Measurements from ENCODE around the gene PMIS2. TPM values are rescaled to one million over a fixed set of nuclear protein-coding genes. Genes with fewer than 3 reads are reported as not detected.

The PMIS2 gene
- total RNA-seq, 2 donors from 2014 or later: not detected

DNA sequence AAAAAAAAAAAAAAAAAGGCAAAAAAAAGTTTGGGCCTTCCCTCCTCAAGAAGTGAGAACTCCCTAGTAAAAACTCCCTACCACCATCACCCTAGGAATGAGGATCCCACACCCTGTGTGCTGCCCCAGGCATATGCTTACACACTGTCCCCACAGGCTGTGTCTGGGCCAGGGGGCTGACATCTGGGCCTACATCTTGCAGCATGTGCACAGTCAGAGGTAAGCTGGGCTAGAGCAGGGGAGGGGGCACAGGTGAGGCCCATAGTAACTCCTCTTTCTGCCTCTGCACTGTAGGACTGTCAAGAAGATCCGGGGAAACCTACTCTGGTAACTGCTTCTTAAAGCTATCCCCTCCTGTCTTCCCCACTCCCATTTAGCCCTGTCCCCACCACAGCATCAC is 27.6 kb downstream of the PMIS2 start:
- no peaks in the 10 kb centered on the region for H3K9me3 ChIP-seq (ENCODE audit: control insufficient read depth, low read length, poor library complexity, severe bottlenecking)
- DNase-seq (no peak), ATAC-seq (no peak)
- peak overlapping the region; percentile 85 for H3K4me3 Mint-ChIP-seq
- peaks cover 17% of the 10 kb centered on the region for H3K4me1 Mint-ChIP-seq
- H3K27me3 Mint-ChIP-seq: no peaks in the 10 kb centered on the region
- peaks cover 2% of the 10 kb centered on the region for H3K36me3 Mint-ChIP-seq (ENCODE audit: low read depth)
- H3K27ac Mint-ChIP-seq: peak overlapping the region; percentile 85

DNA sequence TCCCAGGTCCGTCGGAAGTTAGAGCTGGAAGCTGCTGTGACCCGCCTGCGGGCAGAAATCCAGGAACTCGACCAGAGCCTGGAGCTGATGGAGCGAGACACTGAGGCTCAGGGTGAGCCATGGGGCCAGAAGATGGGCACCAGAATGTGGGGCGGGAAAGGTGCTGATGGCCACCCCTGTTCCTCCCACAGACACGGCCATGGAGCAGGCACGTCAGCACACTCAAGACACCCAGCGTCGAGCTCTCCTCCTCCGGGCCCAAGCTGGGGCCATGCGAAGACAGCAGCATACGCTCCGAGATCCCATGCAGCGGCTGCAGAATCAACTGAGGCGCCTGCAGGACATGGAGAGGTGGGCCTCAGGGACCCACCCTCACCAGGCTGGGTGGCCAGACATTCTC is 29.1 kb downstream of the PMIS2 start:
- H3K4me1 Mint-ChIP-seq: peaks cover 11% of the 10 kb centered on the region
- peaks cover 2% of the 10 kb centered on the region for H3K36me3 Mint-ChIP-seq (ENCODE audit: low read depth)
- ATAC-seq: no peak
- H3K27ac Mint-ChIP-seq: no peak overlapping the region
- no peaks in the 10 kb centered on the region for H3K27me3 Mint-ChIP-seq
- H3K9me3 ChIP-seq (ENCODE audit: control insufficient read depth, low read length, poor library complexity, severe bottlenecking): no peaks in the 10 kb centered on the region
- H3K4me3 Mint-ChIP-seq: no peak overlapping the region
- DNase-seq: no peak

DNA sequence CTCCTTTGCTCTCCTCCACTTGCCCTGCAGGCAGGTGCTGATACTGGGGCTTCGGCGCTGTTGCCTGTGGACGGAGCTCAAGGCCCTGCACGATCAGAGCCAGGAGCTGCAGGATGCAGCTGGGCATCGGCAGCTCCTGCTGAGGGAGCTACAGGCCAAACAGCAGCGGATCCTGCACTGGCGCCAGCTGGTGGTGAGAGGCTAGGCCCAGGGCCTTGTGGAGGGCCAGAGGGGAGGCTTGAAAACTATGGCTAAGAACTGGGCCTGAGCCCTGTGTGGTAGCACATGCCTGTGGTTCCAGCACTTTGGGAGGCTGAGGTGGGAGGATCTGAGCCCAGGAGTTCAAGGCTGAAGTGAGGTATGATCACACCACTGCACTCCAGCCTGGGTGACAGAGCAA is 32.9 kb downstream of the PMIS2 start:
- no peaks in the 10 kb centered on the region for H3K9me3 ChIP-seq (ENCODE audit: control insufficient read depth, low read length, poor library complexity, severe bottlenecking)
- H3K36me3 Mint-ChIP-seq (ENCODE audit: low read depth): peaks cover 2% of the 10 kb centered on the region
- no peaks in the 10 kb centered on the region for H3K27me3 Mint-ChIP-seq
- H3K27ac Mint-ChIP-seq: no peak overlapping the region
- H3K4me1 Mint-ChIP-seq: peaks cover 3% of the 10 kb centered on the region
- ATAC-seq: no peak
- DNase-seq: no peak
- no peak overlapping the region for H3K4me3 Mint-ChIP-seq

DNA sequence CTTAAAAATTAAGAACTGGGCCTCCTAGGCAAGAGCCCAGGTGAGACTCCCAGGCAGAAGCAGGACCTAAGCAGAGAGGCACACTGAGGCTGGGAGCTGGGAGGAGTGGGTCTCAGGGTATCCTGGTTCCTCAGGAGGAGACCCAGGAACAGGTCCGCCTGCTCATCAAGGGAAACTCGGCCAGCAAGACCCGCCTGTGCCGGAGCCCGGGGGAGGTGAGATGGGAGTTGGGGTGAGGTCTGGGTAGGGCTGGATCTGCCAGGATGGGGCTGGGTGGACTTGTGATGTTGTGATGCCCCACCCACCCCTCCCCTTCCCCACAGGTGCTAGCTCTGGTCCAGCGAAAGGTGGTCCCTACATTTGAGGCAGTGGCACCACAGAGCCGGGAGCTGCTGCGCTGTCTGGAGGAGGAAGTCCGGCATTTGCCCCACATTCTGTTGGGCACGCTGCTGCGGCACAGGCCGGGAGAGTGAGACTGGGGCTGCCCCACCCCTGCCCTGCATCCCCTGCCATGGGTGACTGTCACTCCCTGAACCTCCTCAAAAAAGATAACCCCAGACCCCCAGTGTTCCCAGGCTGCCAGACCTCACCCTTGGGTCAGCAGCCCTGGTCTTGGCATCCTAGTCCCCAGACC is 33.4 kb downstream of the PMIS2 start:
- no peaks in the 10 kb centered on the region for H3K27me3 Mint-ChIP-seq
- DNase-seq (no peak), ATAC-seq (no peak)
- peaks cover 2% of the 10 kb centered on the region for H3K36me3 Mint-ChIP-seq (ENCODE audit: low read depth)
- no peaks in the 10 kb centered on the region for H3K9me3 ChIP-seq (ENCODE audit: control insufficient read depth, low read length, poor library complexity, severe bottlenecking)
- no peak overlapping the region for H3K27ac Mint-ChIP-seq
- H3K4me3 Mint-ChIP-seq: no peak overlapping the region
- H3K4me1 Mint-ChIP-seq: peaks cover 3% of the 10 kb centered on the region

- H3K27me3 Mint-ChIP-seq: no peaks in the 10 kb centered on the region
- no peak for ATAC-seq
- H3K27ac Mint-ChIP-seq: no peak overlapping the region
- peaks cover 2% of the 10 kb centered on the region for H3K36me3 Mint-ChIP-seq (ENCODE audit: low read depth)
- H3K4me3 Mint-ChIP-seq: no peak overlapping the region
- H3K9me3 ChIP-seq (ENCODE audit: control insufficient read depth, low read length, poor library complexity, severe bottlenecking): no peaks in the 10 kb centered on the region
- peaks cover 3% of the 10 kb centered on the region for H3K4me1 Mint-ChIP-seq
- no peak for DNase-seq
These were observed 34.0 kb downstream of the PMIS2 start for GRCh38 chr19:35620001-35620400.

DNA sequence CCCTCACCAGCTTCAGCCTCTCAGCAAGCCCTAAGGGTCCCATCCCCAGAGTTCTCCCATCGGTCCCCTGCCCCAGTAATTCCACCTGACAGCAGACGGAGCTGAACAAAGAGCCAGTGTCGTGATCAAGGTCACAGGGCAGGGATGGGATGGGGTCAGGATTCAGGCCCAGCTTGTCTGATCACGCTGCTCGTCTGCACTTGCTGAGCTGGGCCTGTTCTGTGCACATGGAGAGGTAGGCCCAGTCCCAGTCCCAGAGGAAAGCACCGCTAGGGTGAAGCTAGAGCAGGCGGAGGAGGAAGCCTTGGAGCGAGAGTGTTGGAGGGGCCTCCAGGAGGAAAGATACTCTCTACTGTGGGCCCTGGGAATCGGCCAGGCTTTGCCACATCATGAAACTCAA is 35.7 kb downstream of the PMIS2 start:
- DNase-seq (no peak), ATAC-seq (no peak)
- Mint-ChIP-seq H3K27me3 (no peaks in the 10 kb centered on the region), H3K4me1 (peaks cover 2% of the 10 kb centered on the region), H3K4me3 (no peak overlapping the region), H3K36me3 (ENCODE audit: low read depth) (no peaks in the 10 kb centered on the region), H3K27ac (peak overlapping the region; percentile 51)
- H3K9me3 ChIP-seq (ENCODE audit: control insufficient read depth, low read length, poor library complexity, severe bottlenecking): no peaks in the 10 kb centered on the region

- ATAC-seq (no peak), DNase-seq (no peak)
- H3K4me1 Mint-ChIP-seq: peaks cover 2% of the 10 kb centered on the region
- no peak overlapping the region for H3K27ac Mint-ChIP-seq
- no peaks in the 10 kb centered on the region for H3K36me3 Mint-ChIP-seq (ENCODE audit: low read depth)
- H3K9me3 ChIP-seq (ENCODE audit: control insufficient read depth, low read length, poor library complexity, severe bottlenecking): no peaks in the 10 kb centered on the region
- H3K27me3 Mint-ChIP-seq: no peaks in the 10 kb centered on the region
- H3K4me3 Mint-ChIP-seq: no peak overlapping the region
These were observed 36.8 kb downstream of the PMIS2 start for GRCh38 chr19:35622750-35623149.

GRCh38 chr19:35623327-35624010 is 37.5 kb downstream of the PMIS2 start:
- ATAC-seq (no peak), DNase-seq (no peak)
- Mint-ChIP-seq H3K27me3 (no peaks in the 10 kb centered on the region), H3K4me1 (peaks cover 6% of the 10 kb centered on the region), H3K36me3 (ENCODE audit: low read depth) (no peaks in the 10 kb centered on the region), H3K4me3 (no peak overlapping the region), H3K27ac (no peak overlapping the region)
- no peaks in the 10 kb centered on the region for H3K9me3 ChIP-seq (ENCODE audit: control insufficient read depth, low read length, poor library complexity, severe bottlenecking)

DNA sequence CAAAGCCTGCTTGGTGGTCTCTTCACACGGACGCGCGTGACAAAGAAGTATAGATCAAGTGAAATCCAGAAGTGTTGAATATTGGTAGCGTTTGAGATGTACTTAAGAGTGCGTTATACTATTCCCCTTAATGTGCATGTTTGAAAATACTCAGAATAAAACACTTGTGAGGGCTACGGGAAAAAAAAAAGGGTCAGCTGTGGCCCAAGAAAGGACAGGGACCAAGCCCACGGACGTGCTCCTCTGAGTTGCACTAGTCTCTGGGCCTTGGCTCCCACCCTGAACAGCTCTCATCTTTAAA is 42.2 kb downstream of the PMIS2 start:
- H3K9me3 ChIP-seq (ENCODE audit: control insufficient read depth, low read length, poor library complexity, severe bottlenecking): no peaks in the 10 kb centered on the region
- H3K27ac Mint-ChIP-seq: peak overlapping the region; percentile 97
- H3K4me1 Mint-ChIP-seq: peaks cover 26% of the 10 kb centered on the region
- H3K27me3 Mint-ChIP-seq: no peaks in the 10 kb centered on the region
- peak overlapping the region; percentile 99 for H3K4me3 Mint-ChIP-seq
- H3K36me3 Mint-ChIP-seq (ENCODE audit: low read depth): peaks cover 14% of the 10 kb centered on the region
- ATAC-seq (no peak), DNase-seq (no peak)

DNA sequence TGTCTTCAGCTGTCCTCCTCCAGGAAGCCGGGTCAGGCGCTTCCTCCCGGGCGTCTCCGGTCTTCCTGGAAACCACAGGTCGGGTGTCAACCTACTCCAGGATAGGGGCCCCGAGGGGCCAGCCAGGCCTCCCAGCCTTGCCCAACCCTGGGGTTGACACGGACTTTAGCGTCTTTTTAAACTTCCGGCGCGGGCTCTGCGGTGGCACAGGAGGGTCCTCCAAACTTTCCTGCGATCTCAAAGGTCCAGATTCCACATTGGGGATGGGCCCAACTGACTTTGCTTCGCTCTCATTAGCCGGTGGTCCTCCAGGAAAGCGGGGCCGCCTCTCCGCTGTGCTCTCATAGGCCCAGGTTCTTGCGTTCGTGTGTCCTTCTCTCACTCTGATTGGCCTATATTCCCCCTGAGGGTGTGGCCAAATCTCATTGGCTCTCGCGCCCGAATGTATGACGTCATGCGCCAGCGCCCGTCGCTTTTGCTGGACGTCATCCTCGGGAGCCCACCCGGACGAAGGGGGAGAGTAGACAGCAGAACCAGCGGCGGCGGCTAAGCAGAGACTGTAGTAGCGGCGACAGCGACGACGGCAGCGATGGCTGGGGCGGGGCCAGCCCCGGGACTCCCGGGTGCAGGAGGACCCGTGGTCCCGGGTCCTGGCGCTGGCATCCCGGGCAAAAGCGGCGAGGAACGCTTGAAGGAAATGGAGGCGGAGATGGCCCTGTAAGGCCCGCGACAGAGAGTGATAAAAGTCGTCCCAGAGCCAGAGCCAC is 42.8 kb downstream of the PMIS2 start, which contains the start of gene RBM42:
Gene RBM42, plus strand, starts transcription at position 472 of the 767 bp plus-strand sequence. Its CDS starts 118 bp downstream, at position 590.
- DNase-seq: peak; percentile 84 to 95 (median 91)
- H3K9me3 ChIP-seq (ENCODE audit: control insufficient read depth, low read length, poor library complexity, severe bottlenecking): no peaks in the 10 kb centered on the region
- Mint-ChIP-seq H3K4me3 (peak within 1 kb of the TSS; percentile 99), H3K27ac (peak within 1 kb of the TSS; percentile 97), H3K4me1 (peaks cover 28% of the 10 kb centered on the region), H3K27me3 (no peaks in the 10 kb centered on the region), H3K36me3 (ENCODE audit: low read depth) (peaks cover 17% of the 10 kb centered on the region)
- ATAC-seq: peak; percentile 99

DNA sequence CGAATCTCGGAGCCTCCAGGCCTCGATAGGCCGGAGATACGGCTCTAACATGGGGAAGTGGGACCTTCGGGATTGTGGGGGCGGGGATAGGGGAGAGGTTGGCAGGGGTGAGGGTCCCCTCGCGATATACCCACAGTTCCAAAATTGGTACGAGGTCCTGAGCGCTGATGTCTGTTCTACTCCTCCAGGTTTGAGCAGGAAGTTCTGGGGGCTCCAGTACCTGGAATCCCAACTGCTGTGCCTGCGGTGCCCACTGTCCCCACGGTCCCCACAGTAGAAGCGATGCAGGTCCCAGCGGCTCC is 43.3 kb downstream of the PMIS2 start:
- DNase-seq: no peak
- peak overlapping the region; percentile 99 for H3K4me3 Mint-ChIP-seq

GRCh38 chr19:35633727-35634440 is 47.9 kb downstream of the PMIS2 start:
- peaks cover 19% of the 10 kb centered on the region for H3K4me1 Mint-ChIP-seq
- no peak overlapping the region for H3K27ac Mint-ChIP-seq
- no peak overlapping the region for H3K4me3 Mint-ChIP-seq
- H3K9me3 ChIP-seq (ENCODE audit: control insufficient read depth, low read length, poor library complexity, severe bottlenecking): no peaks in the 10 kb centered on the region
- no peak for ATAC-seq
- no peaks in the 10 kb centered on the region for H3K27me3 Mint-ChIP-seq
- H3K36me3 Mint-ChIP-seq (ENCODE audit: low read depth): peaks cover 22% of the 10 kb centered on the region
- no peak for DNase-seq

More for the DNA sequence above, 43.3 kb downstream of the PMIS2 start:
- ATAC-seq: no peak
- no peaks in the 10 kb centered on the region for H3K27me3 Mint-ChIP-seq
- H3K27ac Mint-ChIP-seq: peak overlapping the region; percentile 97
- peaks cover 17% of the 10 kb centered on the region for H3K36me3 Mint-ChIP-seq (ENCODE audit: low read depth)
- H3K9me3 ChIP-seq (ENCODE audit: control insufficient read depth, low read length, poor library complexity, severe bottlenecking): no peaks in the 10 kb centered on the region
- peaks cover 28% of the 10 kb centered on the region for H3K4me1 Mint-ChIP-seq

DNA sequence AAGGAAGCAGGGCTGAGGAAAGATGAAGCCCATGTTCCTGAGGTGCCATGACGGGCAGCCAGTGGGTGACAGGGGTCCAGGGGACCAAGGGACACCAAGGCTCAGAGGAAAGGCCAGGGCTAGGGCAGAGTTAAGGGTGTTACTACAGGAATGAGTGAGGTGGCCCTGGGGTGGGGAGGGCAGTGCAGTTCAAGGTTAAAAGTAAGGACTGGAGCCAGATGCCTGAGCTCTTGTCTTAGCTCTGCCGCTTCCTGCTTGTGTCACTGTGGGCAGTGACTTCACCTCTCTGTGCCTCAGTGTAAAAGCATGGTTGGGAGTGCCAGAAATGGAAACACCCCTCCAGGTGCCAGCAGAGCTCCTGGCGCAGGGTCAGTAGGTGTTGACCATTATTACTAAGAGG is 50.7 kb downstream of the PMIS2 start:
- H3K9me3 ChIP-seq (ENCODE audit: control insufficient read depth, low read length, poor library complexity, severe bottlenecking): no peaks in the 10 kb centered on the region
- no peak for ATAC-seq
- DNase-seq: no peak
- peaks cover 16% of the 10 kb centered on the region for H3K36me3 Mint-ChIP-seq (ENCODE audit: low read depth)
- no peak overlapping the region for H3K4me3 Mint-ChIP-seq
- peaks cover 8% of the 10 kb centered on the region for H3K4me1 Mint-ChIP-seq
- no peak overlapping the region for H3K27ac Mint-ChIP-seq
- H3K27me3 Mint-ChIP-seq: no peaks in the 10 kb centered on the region
